Activated T-helper 1 cell treated with anti-CD3 and anti-CD28 coated beads, Interleukin-12 subunit alpha, Interleukin-12 subunit beta, Interleukin-2, Interleukin-4 antibody, amounts not matched to agents 30 ng/mL and 10 ng/mL and 1 ng/mL, durations not matched to agents 14 hours and 24 hours and 36 hours (primary cell): ENCODE data around the gene NPIPA5. TPM values are rescaled to one million over a fixed set of nuclear protein-coding genes. Genes with fewer than 3 reads are reported as not detected.
"Not testable (repeated sequence)": the region's sequence is repeated elsewhere in the genome, so short reads cannot be mapped to it uniquely, and the experiment has no call there.

Experiments
- DNase-seq: peaks from one replicate; pipeline ENCODE4 v3.0.0; 2021; ENCODE audit warnings: low spot score
- H3K27ac Mint-ChIP-seq: one replicate; pipeline ENCODE4 v1.8.0; 2021; ENCODE audit warnings: mild to moderate bottlenecking, mixed read lengths
- H3K27me3 Mint-ChIP-seq: one replicate; pipeline ENCODE4 v1.8.0; 2022; ENCODE audit warnings: mild to moderate bottlenecking, moderate library complexity, mixed read lengths; ENCODE audit not compliant: insufficient read depth
- H3K36me3 Mint-ChIP-seq: one replicate; pipeline ENCODE4 v1.8.0; 2021; ENCODE audit warnings: low read depth, mixed read lengths
- H3K4me1 Mint-ChIP-seq: one replicate; pipeline ENCODE4 v1.8.0; 2021; ENCODE audit warnings: low read depth, mixed read lengths
- H3K4me3 Mint-ChIP-seq: one replicate; pipeline ENCODE4 v1.8.0; 2021; ENCODE audit warnings: mild to moderate bottlenecking, moderate library complexity, mixed read lengths
- H3K9me3 Mint-ChIP-seq: one replicate; pipeline ENCODE4 v1.8.0; 2021; ENCODE audit warnings: mixed read lengths
- intact Hi-C: fragments of 100-400 bp; cut with micrococcal nuclease; formaldehyde crosslinking; loops from one replicate; pipeline ENCODE4 v1.15.1; 2024
- total RNA-seq: library from RNA; stranded (reverse); gene quantifications from 2 replicates; pipeline ENCODE4 v1.2.3, GENCODE V29; 2022

The NPIPA5 gene
- total RNA-seq, 1 donor from 2014 or later = 11.0 TPM

DNA sequence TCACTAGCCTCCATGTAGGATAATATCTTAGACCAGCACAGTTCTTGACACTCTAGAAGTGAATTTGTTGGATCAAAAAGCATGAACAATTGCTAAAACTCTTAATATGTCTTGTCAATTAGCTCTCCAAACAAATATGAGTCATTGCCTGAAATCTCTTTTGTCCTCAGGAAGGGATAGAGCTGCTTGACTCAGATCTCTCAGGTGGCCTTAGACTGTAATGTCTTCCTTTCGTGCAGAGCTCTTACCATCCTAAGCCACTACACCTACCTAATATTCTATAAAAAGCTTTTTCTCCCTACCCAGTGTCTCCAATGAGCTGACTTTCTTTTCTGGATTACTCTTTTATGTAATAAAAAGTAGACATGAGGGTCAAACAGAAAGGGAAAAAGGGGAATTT is 63.5 kb downstream of the NPIPA5 start:
- H3K4me3 Mint-ChIP-seq, H3K27ac Mint-ChIP-seq, H3K36me3 Mint-ChIP-seq, H3K4me1 Mint-ChIP-seq, H3K27me3 Mint-ChIP-seq, intact Hi-C loops, DNase-seq: not testable (repeated sequence)
- peaks cover 11% of the 10 kb centered on the region for H3K9me3 Mint-ChIP-seq

Other genes starting within 250 kb of the NPIPA5 start
- gene MPV17L, start 17.5 kb upstream of the NPIPA5 start, total RNA-seq = 0.20 and 0.34 TPM in 2 replicates
- gene BMERB1, start 56.3 kb upstream of the NPIPA5 start, total RNA-seq = 16.0 and 17.4 TPM in 2 replicates